ENCODE results near the gene OR2A12.

The OR2A12 gene

DNA sequence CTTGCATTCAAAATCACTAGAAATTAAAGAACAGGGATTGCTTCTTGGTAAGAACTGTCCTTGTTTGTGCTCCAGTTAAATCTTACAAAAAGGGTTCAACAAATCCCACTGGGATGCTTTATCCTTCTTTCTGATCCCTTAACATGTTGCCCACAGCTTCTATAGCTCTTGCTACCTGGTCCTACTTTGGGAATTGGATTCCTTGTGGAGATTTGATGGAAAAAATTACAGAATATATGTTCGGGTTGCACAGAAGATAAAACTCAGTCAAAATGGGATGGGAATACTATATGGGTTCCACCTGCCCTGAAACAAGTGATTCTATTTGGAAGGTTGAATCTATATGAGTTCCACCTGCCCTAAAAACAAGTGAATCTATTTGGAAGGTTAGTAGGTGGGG is 16.6 kb upstream of the OR2A12 start, which contains the start of gene OR2A25:
OR2A25 (plus strand) TSS at position 301 of the 400 bp plus-strand sequence. CDS start 4,409 bp downstream, outside the sequence.
- no peaks in the 10 kb centered on the region for H3K79me2 ChIP-seq
- H3K36me3 ChIP-seq (ENCODE audit: control insufficient read depth, insufficient read depth, low read length) = no peaks in the 10 kb centered on the region
- no peaks in the 10 kb centered on the region for H3K4me1 ChIP-seq
- no peak within 1 kb of the TSS for H3K9ac ChIP-seq
- H3K4me2 ChIP-seq (ENCODE audit: low read length) = no peak within 1 kb of the TSS
- no peak within 1 kb of the TSS for H2AFZ ChIP-seq
- H3K27me3 ChIP-seq (ENCODE audit: control insufficient read depth, insufficient read depth, low read length) = no peaks in the 10 kb centered on the region
- H3K9me3 ChIP-seq (ENCODE audit: control insufficient read depth, low read length) = no peaks in the 10 kb centered on the region
- TF ChIP-seq, protein P1, sequence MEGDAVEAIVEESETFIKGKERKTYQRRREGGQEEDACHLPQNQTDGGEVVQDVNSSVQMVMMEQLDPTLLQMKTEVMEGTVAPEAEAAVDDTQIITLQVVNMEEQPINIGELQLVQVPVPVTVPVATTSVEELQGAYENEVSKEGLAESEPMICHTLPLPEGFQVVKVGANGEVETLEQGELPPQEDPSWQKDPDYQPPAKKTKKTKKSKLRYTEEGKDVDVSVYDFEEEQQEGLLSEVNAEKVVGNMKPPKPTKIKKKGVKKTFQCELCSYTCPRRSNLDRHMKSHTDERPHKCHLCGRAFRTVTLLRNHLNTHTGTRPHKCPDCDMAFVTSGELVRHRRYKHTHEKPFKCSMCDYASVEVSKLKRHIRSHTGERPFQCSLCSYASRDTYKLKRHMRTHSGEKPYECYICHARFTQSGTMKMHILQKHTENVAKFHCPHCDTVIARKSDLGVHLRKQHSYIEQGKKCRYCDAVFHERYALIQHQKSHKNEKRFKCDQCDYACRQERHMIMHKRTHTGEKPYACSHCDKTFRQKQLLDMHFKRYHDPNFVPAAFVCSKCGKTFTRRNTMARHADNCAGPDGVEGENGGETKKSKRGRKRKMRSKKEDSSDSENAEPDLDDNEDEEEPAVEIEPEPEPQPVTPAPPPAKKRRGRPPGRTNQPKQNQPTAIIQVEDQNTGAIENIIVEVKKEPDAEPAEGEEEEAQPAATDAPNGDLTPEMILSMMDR (IDR thresholded peaks at IDR 0.05) = no peak
- no peak within 1 kb of the TSS for H3K4me3 ChIP-seq (ENCODE audit: low read depth, low read length)
- H3K27ac ChIP-seq = no peak within 1 kb of the TSS

DNA sequence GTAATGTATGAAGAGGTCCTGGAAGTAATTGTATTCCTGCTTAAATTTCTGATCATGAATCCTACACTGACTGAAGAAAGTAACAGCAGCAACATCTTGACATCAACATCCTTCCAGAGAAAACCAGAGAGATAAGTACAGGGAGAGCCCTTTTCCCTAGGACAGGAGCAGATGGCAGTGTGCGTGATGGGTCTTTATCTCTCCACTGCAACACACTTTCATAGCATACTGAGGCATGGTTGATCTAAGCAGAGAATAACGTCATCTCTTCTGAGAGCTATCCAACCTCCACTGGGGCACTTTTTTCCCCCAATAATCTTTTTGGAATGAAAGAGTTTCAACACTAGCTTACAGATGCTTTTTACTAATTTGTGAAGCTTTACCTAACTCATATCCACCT is 16.1 kb upstream of the OR2A12 start:
- Histone ChIP-seq H3K79me2 (no peaks in the 10 kb centered on the region), H3K9me3 (ENCODE audit: control insufficient read depth, low read length) (no peaks in the 10 kb centered on the region), H3K27me3 (ENCODE audit: control insufficient read depth, insufficient read depth, low read length) (no peaks in the 10 kb centered on the region), H3K27ac (no peak overlapping the region), H3K36me3 (ENCODE audit: control insufficient read depth, insufficient read depth, low read length) (no peaks in the 10 kb centered on the region), H2AFZ (no peak overlapping the region), H3K4me2 (ENCODE audit: low read length) (no peak overlapping the region), H3K4me3 (ENCODE audit: low read depth, low read length) (no peak overlapping the region), H3K4me1 (no peaks in the 10 kb centered on the region), H3K9ac (no peak overlapping the region)
- TF ChIP-seq, protein P1 (IDR thresholded peaks at IDR 0.05) = no peak

DNA sequence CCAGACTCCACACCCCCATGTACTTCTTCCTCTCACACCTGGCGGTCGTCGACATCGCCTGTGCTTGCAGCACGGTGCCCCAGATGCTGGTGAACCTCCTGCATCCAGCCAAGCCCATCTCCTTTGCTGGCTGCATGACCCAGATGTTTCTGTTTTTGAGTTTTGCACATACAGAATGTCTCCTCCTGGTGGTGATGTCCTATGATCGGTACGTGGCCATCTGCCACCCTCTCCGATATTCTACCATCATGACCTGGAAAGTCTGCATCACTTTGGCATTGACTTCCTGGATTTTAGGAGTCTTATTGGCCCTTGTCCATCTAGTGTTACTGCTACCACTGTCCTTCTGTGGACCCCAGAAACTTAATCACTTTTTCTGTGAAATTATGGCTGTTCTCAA is 11.7 kb upstream of the OR2A12 start:
- Histone ChIP-seq H3K9ac (no peak overlapping the region), H3K4me1 (no peaks in the 10 kb centered on the region), H3K27ac (no peak overlapping the region), H3K79me2 (no peaks in the 10 kb centered on the region), H3K36me3 (ENCODE audit: control insufficient read depth, insufficient read depth, low read length) (no peaks in the 10 kb centered on the region), H3K4me2 (ENCODE audit: low read length) (no peak overlapping the region), H3K9me3 (ENCODE audit: control insufficient read depth, low read length) (no peaks in the 10 kb centered on the region), H3K4me3 (ENCODE audit: low read depth, low read length) (no peak overlapping the region), H3K27me3 (ENCODE audit: control insufficient read depth, insufficient read depth, low read length) (no peaks in the 10 kb centered on the region), H2AFZ (no peak overlapping the region)
- TF ChIP-seq, protein P1 (IDR thresholded peaks at IDR 0.05) = no peak

DNA sequence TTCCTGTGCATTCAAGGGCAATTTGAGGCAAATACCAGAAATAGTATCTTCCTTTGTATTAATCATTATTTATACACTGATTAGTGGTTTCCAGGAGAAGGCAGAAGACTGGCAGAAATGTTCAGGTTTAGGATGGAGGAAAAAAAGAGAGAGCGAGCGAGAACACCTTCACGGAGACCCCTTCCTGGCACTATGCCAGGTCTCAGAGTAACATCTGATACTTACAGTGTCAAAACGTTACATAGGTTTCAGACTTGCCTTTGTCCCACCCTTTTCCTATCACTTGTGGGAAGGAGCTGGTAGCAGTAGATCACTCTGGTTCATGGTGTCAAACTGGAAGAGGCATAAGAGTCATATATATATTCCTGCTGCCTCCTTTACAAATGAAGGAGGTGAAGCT is 652 bp downstream of the OR2A12 start:
- no peaks in the 10 kb centered on the region for H3K79me2 ChIP-seq
- no peak overlapping the region for H3K27ac ChIP-seq

DNA sequence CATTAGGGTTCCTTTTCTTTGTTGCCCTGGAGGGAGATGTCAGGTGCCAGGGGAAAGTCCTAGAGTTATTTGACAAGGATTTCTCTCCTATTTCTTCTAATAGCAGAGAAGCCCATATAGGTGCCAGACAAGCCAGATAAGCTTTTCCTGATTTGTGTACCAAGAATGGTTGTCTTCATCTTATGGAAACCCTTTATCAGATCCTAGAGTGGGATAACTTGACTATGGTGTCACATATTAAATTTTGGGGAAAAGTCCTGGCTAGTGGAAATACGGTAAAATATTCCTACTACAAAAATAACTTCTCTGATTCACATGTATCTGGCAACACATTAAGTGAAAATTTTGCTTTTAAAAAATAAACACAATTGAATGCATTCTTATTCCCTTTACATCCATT is 1.2 kb downstream of the OR2A12 start:
- Histone ChIP-seq H3K9ac (no peak overlapping the region), H3K36me3 (ENCODE audit: control insufficient read depth, insufficient read depth, low read length) (no peaks in the 10 kb centered on the region), H3K79me2 (no peaks in the 10 kb centered on the region), H3K4me2 (ENCODE audit: low read length) (no peak overlapping the region), H3K4me3 (ENCODE audit: low read depth, low read length) (no peak overlapping the region), H3K27me3 (ENCODE audit: control insufficient read depth, insufficient read depth, low read length) (no peaks in the 10 kb centered on the region), H3K27ac (no peak overlapping the region), H2AFZ (no peak overlapping the region), H3K4me1 (no peaks in the 10 kb centered on the region), H3K9me3 (ENCODE audit: control insufficient read depth, low read length) (no peaks in the 10 kb centered on the region)
- TF ChIP-seq, protein P1 (IDR thresholded peaks at IDR 0.05) = no peak

More for the DNA sequence above, 652 bp downstream of the OR2A12 start:
- no peak overlapping the region for H3K9ac ChIP-seq
- no peak overlapping the region for H3K4me3 ChIP-seq (ENCODE audit: low read depth, low read length)
- H3K36me3 ChIP-seq (ENCODE audit: control insufficient read depth, insufficient read depth, low read length) = no peaks in the 10 kb centered on the region
- no peaks in the 10 kb centered on the region for H3K9me3 ChIP-seq (ENCODE audit: control insufficient read depth, low read length)
- TF ChIP-seq, protein P1 (IDR thresholded peaks at IDR 0.05) = no peak
- H3K27me3 ChIP-seq (ENCODE audit: control insufficient read depth, insufficient read depth, low read length) = no peaks in the 10 kb centered on the region
- H3K4me2 ChIP-seq (ENCODE audit: low read length) = no peak overlapping the region
- H2AFZ ChIP-seq = no peak overlapping the region
- no peaks in the 10 kb centered on the region for H3K4me1 ChIP-seq
